Endothelial cell of umbilical vein (primary cell): ENCODE data around the gene STXBP5L. TPM values are rescaled to one million over a fixed set of nuclear protein-coding genes. Genes with fewer than 3 reads are reported as not detected.

Experiments used
- BruUV-seq: library from RNA; stranded (reverse); fragments of 400-500 nt; replicated peaks from 2 replicates; lab custom pipeline; 2021; lab: Mats Ljungman, UMichigan
- CTCF ChIA-PET: fragments of 300-600, 350-600 bp; sonication (Branson Sonifier 250); formaldehyde crosslinking; loops from one replicate; lab custom pipeline; 2021; ENCODE audit warnings: antibody characterized with exemption, inconsistent platforms; lab: Charles Lee
- POLR2A ChIA-PET: fragments of 300-600, 350-600 bp; sonication (Branson Sonifier 250); formaldehyde crosslinking; loops from one replicate; lab custom pipeline; 2021; ENCODE audit warnings: antibody characterized with exemption, inconsistent platforms; lab: Charles Lee
- DNase-seq: peaks from one replicate; pipeline ENCODE4 v3.0.0-alpha.2; 2011; ENCODE audit warnings: low read depth, low spot score
- FAIRE-seq: peaks from 2 replicates; lab custom pipeline; 2011; peaks lifted over from hg19 to GRCh38; lab: Jason Lieb, UNC
- H2AFZ ChIP-seq: 2 replicates; pipeline ENCODE4 v1.6.0; 2012; ENCODE audit warnings: low read depth, low read length, control low read depth, inconsistent platforms
- H3K27ac ChIP-seq: 2 replicates; pipeline ENCODE4 v1.5.1; 2011; ENCODE audit warnings: low read depth, mild to moderate bottlenecking, control low read depth, low read length, moderate library complexity; ENCODE audit not compliant: insufficient read depth
- H3K27me3 ChIP-seq, 2 experiments: 2 replicates each; pipeline versions ENCODE4 v1.6.0 to v1.6.1; 2011; ENCODE audit warnings: low read length in 2 of 2, mixed read lengths in 1 of 2; ENCODE audit not compliant: control insufficient read depth in 2 of 2, insufficient read depth in 2 of 2
- H3K36me3 ChIP-seq, 2 experiments: 2 replicates in 1 of 2; 3 replicates in 1 of 2; pipeline ENCODE4 v1.5.1; 2011; ENCODE audit warnings: low read length in 2 of 2, mild to moderate bottlenecking in 1 of 2, moderate library complexity in 1 of 2; ENCODE audit not compliant: control insufficient read depth in 2 of 2, insufficient read depth in 2 of 2; ENCODE audit errors: extremely low read depth in 1 of 2
- H3K4me1 ChIP-seq: 3 replicates; pipeline ENCODE4 v1.5.1; 2011; ENCODE audit warnings: mild to moderate bottlenecking, low read length; ENCODE audit not compliant: control insufficient read depth, insufficient read depth; ENCODE audit errors: extremely low read depth
- H3K4me2 ChIP-seq: 2 replicates; pipeline ENCODE4 v1.6.1; 2011; ENCODE audit warnings: low read length, control low read depth, mixed read lengths; ENCODE audit not compliant: insufficient read depth
- H3K4me3 ChIP-seq, 3 experiments: fragments of 200-600 bp in 1 of 3; sonication (generic), shearing (Covaris generic) in 1 of 3; replicated peaks in 1 of 3; 2 replicates each; pipeline ENCODE4 v1.5.1; 2011 to 2016; ENCODE audit warnings: control low read depth in 3 of 3, low read length in 3 of 3, mild to moderate bottlenecking in 2 of 3, inconsistent platforms in 1 of 3, low read depth in 1 of 3, moderate library complexity in 1 of 3; ENCODE audit not compliant: insufficient read depth in 1 of 3
- H3K79me2 ChIP-seq: 2 replicates; pipeline ENCODE4 v1.6.0; 2012; ENCODE audit warnings: low read length, inconsistent platforms; ENCODE audit not compliant: control insufficient read depth, insufficient read depth
- H3K9ac ChIP-seq: replicated peaks from 2 replicates; pipeline ENCODE3; 2011; ENCODE audit warnings: low read length, control low read depth; ENCODE audit not compliant: insufficient read depth; ENCODE audit errors: extremely low read depth
- H3K9me1 ChIP-seq: replicated peaks from 3 replicates; pipeline ENCODE4 v1.6.0; 2011; ENCODE audit warnings: mild to moderate bottlenecking, low read length; ENCODE audit not compliant: control insufficient read depth, insufficient read depth; ENCODE audit errors: extremely low read depth
- H3K9me3 ChIP-seq: replicated peaks from 2 replicates; pipeline ENCODE4 v1.5.1; 2012; ENCODE audit warnings: low read length, inconsistent platforms; ENCODE audit not compliant: control insufficient read depth, insufficient read depth
- H4K20me1 ChIP-seq: replicated peaks from 2 replicates; pipeline ENCODE3; 2011; ENCODE audit warnings: mild to moderate bottlenecking, low read length; ENCODE audit not compliant: control insufficient read depth, insufficient read depth; ENCODE audit errors: extremely low read depth
- EZH2 ChIP-seq: IDR thresholded peaks from 2 replicates; pipeline ENCODE4 v1.6.1; 2012; ENCODE audit warnings: borderline replicate concordance, low read depth, mild to moderate bottlenecking, moderate library complexity, low read length, inconsistent platforms; ENCODE audit not compliant: severe bottlenecking
- GATA2 ChIP-seq: IDR thresholded peaks from 2 replicates; pipeline ENCODE4 v1.7.0; 2011; ENCODE audit warnings: low read depth, mild to moderate bottlenecking, moderate library complexity, mixed read lengths, low read length; ENCODE audit not compliant: insufficient read length, insufficient read depth
- JUN ChIP-seq: IDR thresholded peaks from 2 replicates; pipeline ENCODE4 v1.6.1; 2011; ENCODE audit warnings: borderline replicate concordance, low read depth; ENCODE audit not compliant: insufficient read length, insufficient read depth
- MYC ChIP-seq: IDR thresholded peaks from one replicate; pipeline ENCODE4 v1.6.1; 2011; ENCODE audit warnings: mild to moderate bottlenecking, low read depth, low read length
- POLR2A ChIP-seq: IDR thresholded peaks from 2 replicates; pipeline ENCODE4 v1.6.1; 2012; ENCODE audit warnings: low read depth, mild to moderate bottlenecking, control low read depth, low read length
- POLR2AphosphoS5 ChIP-seq: IDR thresholded peaks from 2 replicates; pipeline ENCODE4 v1.6.1; 2012; ENCODE audit warnings: low read depth, mild to moderate bottlenecking, control low read depth, low read length, moderate library complexity; ENCODE audit not compliant: insufficient read depth
- dilution Hi-C: fragments of 300-500 bp; cut with MboI; formaldehyde crosslinking; loops from one replicate; pipeline ENCODE4 v1.15.0; 2019; ENCODE audit warnings: low sequenced_read_pairs; ENCODE audit not compliant: extremely low pct_ligation_motif_present
- intact Hi-C: fragments of 100-400 bp; cut with micrococcal nuclease; formaldehyde crosslinking; loops from one replicate; pipeline ENCODE4 v1.10.0; 2022
- polyA plus RNA-seq, 4 experiments: library from polyadenylated mRNA; depleted of rRNA in 3 of 4; stranded (reverse) in 3 of 4; unstranded in 1 of 4; fragments of >200 nt; gene quantifications; 2 replicates each; pipeline versions ENCODE4 v1.2.1 to v1.2.3, GENCODE V29; 2011 to 2012; ENCODE audit warnings: missing spikeins in 1 of 4
- total RNA-seq: library from RNA; stranded (reverse); gene quantifications from 2 replicates; pipeline ENCODE4 v1.2.3, GENCODE V29; 2021
- TF ChIP-seq, protein P1 (sequence below), 2 donors: IDR thresholded peaks; 1 replicate in 1 of 2; 2 replicates in 1 of 2; pipeline ENCODE4 v1.5.1; 2011; ENCODE audit warnings: low read length in 2 of 2, mild to moderate bottlenecking in 2 of 2, moderate library complexity in 2 of 2, control low read depth in 1 of 2, inconsistent platforms in 1 of 2, low read depth in 1 of 2; ENCODE audit not compliant: insufficient read depth in 1 of 2; ENCODE audit errors: extremely low read depth in 1 of 2

The STXBP5L gene
- total and polyA plus RNA-seq, 2 donors (not counting 3 experiments of a cell fraction or from before 2014, with no cell fraction given), result not detected

DNA sequence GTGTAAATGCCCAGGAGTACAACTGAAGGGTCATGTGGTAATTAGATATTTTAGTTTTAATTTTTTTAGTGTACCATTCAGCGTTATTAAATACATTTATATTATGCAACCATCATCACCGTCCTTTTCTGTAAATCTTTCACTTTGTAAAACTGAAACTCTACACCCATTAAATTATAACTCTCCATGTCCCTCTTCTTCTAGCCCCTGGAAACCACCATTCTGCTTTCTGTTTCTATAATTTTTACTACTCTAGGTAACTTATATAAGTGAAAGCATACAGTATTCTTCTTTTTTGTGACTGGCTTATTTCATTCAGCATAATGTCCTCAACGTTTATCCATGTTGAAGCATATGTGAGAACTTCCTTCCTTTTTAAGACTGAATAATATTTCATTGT lies 48.1 kb downstream of the STXBP5L start:
- no peaks in the 10 kb centered on the region for H4K20me1 ChIP-seq
- dilution Hi-C loops, result no loop called here
- no peak overlapping the region for H2AFZ ChIP-seq
- H3K27ac ChIP-seq, result no peak overlapping the region
- TF ChIP-seq GATA2, result no peak
- no peak for TF ChIP-seq POLR2A
- TF ChIP-seq EZH2, result no peak
- TF ChIP-seq, protein P1, sequence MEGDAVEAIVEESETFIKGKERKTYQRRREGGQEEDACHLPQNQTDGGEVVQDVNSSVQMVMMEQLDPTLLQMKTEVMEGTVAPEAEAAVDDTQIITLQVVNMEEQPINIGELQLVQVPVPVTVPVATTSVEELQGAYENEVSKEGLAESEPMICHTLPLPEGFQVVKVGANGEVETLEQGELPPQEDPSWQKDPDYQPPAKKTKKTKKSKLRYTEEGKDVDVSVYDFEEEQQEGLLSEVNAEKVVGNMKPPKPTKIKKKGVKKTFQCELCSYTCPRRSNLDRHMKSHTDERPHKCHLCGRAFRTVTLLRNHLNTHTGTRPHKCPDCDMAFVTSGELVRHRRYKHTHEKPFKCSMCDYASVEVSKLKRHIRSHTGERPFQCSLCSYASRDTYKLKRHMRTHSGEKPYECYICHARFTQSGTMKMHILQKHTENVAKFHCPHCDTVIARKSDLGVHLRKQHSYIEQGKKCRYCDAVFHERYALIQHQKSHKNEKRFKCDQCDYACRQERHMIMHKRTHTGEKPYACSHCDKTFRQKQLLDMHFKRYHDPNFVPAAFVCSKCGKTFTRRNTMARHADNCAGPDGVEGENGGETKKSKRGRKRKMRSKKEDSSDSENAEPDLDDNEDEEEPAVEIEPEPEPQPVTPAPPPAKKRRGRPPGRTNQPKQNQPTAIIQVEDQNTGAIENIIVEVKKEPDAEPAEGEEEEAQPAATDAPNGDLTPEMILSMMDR (IDR thresholded peaks at IDR 0.05; ENCODE audit: extremely low read depth in 1 of 2, insufficient read depth in 1 of 2, low read depth in 1 of 2, low read length in 2 of 2), result no peak
- TF ChIP-seq JUN, result no peak
- no peak for TF ChIP-seq POLR2AphosphoS5
- TF ChIP-seq MYC, result no peak
- no peaks in the 10 kb centered on the region for H3K79me2 ChIP-seq
- no peaks in the 10 kb centered on the region for H3K27me3 ChIP-seq
- no TSS peak for BruUV-seq
- FAIRE-seq (no peak), DNase-seq (no peak)
- CTCF ChIA-PET, result no interaction called here
- POLR2A ChIA-PET, result no interaction called here
- no peaks in the 10 kb centered on the region for H3K9me1 ChIP-seq
- no peak overlapping the region for H3K4me2 ChIP-seq
- H3K4me3 ChIP-seq, result no peak overlapping the region
- no peaks in the 10 kb centered on the region for H3K9me3 ChIP-seq
- H3K9ac ChIP-seq, result no peak overlapping the region
- no peaks in the 10 kb centered on the region for H3K4me1 ChIP-seq
- H3K36me3 ChIP-seq, result no peaks in the 10 kb centered on the region
- intact Hi-C loops, result no loop called here
